ENCODE results near the gene CDC34.
A peak's percentile ranks its signal among the peaks of the same experiment; 100 is the strongest.

The CDC34 gene

DNA sequence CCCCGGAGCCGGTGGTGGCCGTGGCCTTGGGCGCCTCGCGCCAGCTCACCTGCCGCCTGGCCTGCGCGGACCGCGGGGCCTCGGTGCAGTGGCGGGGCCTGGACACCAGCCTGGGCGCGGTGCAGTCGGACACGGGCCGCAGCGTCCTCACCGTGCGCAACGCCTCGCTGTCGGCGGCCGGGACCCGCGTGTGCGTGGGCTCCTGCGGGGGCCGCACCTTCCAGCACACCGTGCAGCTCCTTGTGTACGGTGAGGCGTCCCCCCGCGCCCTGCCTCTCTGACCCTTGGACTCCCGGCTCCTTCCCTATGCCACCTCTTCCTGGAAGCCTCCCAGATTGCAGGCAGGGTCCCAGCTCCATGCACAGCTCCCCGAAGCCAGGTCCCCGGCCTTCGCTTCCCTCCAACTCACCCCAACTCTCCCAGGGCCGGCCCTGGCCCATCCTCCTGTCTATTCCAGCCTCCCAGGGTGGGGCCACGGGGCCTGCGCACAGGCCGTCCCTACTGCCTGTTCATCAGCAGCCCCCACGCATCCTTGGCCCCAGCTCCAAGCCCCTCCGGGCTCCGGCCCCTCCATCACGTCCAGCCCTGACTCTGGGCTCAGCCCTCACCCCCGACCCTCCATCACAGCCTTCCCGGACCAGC is 33.6 kb upstream of the CDC34 start:
- DNase-seq = no peak

DNA sequence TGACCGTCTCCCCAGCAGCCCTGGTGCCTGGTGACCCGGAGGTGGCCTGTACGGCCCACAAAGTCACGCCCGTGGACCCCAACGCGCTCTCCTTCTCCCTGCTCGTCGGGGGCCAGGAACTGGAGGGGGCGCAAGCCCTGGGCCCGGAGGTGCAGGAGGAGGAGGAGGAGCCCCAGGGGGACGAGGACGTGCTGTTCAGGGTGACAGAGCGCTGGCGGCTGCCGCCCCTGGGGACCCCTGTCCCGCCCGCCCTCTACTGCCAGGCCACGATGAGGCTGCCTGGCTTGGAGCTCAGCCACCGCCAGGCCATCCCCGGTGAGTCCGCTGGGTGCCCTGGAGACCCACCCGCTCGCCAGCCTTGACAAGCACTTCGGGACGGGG is 33.1 kb upstream of the CDC34 start:
- no peak for DNase-seq

DNA sequence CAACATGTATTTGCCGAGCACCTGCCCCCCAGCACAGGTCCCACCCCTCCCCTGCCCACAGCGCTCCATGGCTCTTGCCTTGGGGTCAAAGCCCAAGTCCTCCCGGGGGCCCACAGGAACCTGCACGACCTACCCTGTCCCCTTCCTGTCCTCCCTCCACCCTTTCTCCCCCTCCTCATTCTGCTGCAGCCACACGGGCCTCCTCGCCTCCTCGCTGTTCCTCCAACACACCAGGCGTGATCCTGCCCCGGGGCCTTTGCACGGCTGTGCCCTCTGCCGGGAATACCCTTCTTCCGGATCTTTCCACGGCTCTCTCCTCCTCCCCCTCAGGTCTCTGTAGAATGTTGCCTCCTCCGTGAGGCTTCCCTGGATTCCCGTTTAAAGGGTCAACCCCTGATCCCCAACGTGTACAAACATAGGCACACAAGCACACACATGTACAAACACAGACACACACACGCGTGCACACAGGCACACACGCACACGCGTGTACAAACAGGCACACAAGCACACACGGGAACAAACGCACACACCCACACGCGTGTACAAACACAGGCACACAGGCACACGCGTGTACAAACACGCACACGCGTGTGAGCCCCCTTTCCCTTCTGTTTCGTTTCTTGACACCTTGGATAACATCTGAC is 32.5 kb upstream of the CDC34 start:
- DNase-seq = no peak

DNA sequence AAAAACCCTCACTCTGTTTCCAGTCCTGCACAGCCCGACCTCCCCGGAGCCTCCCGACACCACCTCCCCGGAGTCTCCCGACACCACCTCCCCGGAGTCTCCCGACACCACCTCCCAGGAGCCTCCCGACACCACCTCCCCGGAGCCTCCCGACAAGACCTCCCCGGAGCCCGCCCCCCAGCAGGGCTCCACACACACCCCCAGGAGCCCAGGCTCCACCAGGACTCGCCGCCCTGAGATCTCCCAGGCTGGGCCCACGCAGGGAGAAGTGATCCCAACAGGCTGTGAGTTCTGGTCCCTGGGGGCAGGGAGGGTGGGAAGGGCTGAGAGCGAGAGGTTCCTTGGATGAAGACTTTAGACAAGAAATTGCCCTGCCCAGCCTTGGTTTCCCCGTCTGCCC is 29.9 kb upstream of the CDC34 start:
- DNase-seq = no peak

DNA sequence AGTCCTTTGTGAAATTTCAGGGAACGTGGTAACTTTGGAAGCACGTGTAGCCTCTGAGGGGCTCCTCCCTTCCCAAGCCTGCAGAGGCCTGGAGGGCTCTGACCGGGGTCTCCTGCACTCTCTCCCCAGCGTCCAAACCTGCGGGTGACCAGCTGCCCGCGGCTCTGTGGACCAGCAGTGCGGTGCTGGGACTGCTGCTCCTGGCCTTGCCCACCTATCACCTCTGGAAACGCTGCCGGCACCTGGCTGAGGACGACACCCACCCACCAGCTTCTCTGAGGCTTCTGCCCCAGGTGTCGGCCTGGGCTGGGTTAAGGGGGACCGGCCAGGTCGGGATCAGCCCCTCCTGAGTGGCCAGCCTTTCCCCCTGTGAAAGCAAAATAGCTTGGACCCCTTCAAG is 26.9 kb upstream of the CDC34 start:
- DNase-seq = no peak

DNA sequence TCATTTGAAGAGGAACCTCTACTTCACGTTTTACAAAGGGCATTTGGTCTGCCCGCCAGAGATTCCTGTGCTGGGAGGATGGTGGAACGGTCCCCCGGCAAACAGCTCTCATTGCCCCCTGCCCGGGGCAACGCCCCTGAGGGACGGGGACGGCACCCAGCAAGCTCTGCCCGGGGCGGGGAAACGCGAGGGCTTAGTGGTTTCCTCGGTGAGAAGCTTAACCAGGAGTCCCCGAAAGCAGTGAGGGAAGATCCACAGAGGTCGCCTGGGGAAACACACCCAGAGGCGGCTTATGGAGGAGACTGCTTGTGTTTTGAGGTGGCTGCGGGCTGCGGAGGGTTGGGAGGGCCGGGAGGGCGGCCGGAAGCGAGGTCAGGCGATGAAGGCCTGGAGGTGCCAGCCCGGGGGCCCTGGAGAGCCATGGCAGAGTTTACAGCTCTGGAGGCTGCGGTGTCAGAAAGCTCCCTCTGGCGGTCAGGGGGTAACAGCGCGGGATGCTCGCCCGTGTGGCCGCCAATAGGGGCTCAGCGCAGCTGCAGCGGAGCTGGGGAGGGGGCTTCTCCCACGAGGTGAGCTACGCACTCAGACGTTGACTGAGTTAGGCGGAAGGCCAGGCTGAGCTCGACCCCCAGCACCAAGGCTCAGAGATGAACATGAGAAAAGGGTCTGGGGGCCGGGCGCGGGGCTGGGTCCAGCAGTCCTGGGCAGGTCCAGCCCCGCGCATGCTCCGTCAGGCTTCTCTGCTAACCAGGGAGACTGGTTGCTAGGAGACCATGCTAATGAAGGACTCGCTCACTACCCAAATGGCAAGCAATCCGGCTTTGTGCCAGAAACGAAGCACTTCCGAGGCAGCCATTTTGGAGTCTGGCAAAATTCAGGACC is 24.9 kb upstream of the CDC34 start:
- peak; percentile 90 to 100 (median 99) for DNase-seq

DNA sequence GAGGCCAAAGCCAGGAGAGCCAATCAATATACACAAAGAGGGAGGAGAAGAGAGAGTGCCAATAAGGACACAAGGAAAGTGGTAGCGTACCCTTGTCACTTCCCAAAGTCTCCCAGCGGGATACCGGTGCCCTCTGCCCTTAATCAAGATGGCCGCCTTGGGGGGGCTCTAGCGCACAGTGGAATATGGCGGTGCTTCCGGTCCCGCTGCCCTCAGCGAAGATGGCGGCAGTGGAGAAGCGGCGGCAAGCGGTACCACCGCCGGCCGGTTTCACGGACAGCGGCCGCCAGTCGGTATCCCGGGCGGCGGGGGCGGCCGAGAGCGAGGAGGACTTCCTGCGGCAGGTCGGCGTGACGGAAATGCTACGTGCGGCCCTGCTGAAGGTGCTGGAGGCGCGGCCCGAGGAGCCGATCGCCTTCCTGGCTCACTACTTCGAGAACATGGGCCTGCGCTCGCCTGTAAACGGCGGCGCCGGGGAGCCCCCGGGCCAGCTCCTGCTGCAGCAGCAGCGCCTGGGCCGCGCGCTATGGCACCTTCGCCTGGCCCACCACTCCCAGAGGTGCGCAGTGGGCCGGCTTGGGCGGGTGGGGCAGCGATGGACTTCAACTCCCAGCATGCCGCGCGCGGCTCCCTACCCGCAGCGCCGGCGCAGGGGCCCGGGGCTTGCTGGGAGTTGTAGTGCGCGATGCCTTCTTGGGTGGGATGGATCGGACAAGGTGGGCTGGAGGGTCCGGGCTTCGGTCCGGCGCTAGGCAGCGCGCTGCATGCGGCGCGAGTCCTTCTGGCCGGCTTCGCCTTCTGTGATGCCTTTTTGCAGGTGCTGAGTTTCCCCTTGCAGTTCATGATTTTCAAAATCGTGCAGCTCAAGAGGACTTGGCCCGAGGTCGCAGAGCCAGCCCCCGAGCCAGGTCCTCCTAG is 24.0 kb upstream of the CDC34 start, which contains the start of gene TPGS1:
TPGS1 (plus strand) TSS at position 212 of the 918 bp plus-strand sequence; CDS start at position 222, 10 bp downstream.
- DNase-seq = peak; percentile 75 to 98 (median 94)

DNA sequence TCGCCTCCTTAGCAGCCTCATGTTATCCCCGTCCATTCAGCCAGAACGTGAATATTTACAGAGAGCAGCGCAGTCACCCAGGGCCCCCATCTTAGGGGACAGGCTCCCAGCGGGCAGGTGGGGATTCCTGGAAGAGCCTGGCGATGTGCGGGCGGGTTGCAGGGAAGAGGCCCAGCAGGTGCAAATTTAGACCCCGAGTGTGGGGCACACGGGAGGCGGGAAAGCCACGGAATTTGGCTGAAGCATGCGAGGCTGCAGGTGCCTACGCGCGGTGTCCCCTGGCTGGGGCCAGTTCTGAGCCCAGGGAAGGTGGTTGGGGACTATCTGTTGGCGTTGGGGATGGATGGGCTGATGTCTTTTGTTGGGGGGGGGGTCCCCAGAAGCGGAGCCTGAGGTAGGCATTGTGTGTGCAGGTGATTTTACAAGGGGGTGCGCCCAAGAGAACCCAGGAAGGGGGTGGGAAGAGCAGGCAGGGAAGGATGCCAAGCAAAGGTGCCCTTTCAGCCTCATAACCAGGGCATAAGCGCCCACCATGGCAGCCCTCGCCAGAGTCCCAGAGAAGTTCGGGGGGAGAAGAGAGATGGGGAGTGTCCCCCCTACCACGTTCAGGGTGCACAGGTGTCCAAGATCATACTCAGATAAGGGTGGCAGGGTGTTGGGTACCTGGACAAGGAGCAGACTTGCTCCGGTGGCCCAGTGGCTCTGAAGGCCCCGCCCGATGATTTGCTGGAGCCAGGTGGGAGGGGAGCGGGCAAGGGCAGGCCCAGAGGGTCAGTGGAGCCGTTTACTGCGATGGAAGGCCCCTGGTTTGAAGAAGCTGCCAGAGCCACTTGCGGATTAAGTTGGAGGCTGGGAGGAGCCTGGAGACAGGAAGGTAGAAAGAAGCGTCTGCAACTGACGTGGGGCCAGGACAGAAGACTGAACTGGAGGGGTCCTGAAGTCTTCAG is 23.1 kb upstream of the CDC34 start:
- no peak for DNase-seq

DNA sequence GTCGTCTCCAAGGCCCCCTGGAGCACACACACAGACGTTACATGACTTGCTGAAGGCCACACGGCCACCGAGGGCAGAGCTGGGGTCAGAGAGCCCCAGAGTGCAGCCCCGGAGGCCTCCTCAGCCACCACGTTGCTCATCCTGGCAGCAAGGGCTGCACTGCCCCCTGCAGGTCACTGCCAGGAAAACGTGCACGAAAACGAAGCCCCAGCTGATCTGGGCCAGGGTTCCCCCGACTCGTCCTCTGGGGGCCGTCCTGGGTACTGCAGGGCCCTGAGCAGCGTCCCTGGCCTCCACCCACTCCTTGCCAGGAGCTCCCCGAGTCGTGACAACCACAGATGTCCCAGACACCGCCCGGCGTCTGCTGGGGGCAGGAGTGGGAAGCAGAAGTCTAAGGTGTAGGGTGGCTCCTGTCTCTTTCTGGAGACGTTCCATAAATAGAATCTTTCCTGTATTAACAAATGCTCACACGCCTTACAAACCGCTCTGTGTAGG is 20.9 kb upstream of the CDC34 start:
- DNase-seq = peak; percentile 94 to 96 (median 95)

DNA sequence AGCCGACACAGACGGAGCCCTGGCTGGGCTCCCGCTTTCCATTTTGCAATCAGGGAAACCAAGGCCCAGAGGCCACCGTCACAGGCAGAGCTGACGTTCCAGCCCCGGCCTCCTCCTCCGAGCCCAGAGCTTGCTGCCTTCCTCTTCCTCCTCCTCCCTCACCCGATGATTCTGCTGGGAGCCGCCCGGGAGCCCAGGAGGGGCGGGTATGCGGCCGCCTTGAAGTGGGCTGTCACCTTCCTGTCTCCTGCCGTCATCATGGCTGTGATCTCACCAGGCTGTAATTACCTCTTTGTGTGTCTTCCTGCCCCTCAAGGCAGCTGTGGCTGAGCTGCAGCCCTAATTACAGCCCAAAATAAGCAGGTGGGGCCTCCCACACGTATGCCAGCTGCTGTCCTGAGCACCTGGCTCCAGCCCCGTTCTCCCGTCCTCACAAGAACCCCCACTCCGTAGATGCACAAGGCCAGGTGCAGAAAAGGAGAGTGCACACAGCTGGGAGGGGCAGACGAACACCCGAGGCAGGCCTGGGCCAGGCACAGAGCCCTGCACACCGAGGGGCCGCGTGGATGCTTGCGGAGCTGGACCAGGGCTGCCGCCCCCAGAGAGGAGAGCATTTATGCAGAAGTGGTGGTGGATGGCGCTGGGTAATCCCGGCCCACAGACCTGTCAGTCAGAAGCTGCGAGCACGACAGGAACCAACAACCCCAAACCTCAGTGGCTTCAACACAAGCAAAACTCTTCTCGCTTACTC is 20.3 kb upstream of the CDC34 start:
- peak; percentile 75 to 91 (median 86) for DNase-seq

DNA sequence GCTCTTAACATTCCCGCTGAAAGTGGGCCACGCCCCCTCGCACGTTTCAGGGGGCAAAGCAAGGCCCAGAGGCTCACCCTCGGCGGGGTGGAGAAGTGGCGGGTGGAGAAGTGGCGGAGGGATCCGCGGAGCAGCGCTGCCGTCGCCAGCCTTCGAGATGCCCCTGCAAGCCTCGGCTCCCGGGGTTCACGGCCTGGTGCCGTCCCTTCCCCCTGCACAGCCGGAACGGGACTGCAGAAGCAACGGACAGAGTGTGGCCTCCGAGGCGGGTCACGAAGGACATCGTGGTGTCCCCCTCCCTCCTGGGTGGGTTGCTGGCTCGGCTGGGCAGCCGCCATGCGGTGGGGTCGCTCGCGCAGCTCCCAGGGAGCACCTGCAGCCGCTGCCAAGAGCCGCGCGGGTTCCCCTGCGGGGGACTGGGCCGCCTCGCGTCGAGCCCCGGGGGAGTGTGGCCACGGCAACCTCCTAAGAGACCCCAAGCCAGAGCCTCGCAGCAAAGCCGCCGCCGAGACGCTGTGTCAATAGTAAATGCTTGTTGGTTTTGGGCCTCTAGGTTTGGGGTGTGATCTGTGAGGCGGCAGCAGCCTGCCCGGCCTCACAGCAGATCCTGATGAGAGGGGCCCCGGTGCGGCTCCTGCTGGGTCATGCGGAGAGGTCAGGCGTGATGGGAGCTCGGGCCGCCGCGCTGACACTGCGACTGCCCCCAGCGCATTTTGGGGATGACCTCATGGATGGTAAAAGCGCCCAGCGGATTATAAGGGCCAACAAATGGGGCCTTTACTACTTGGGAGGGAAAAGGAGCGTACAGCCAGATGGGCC is 18.8 kb upstream of the CDC34 start:
- no peak for DNase-seq

DNA sequence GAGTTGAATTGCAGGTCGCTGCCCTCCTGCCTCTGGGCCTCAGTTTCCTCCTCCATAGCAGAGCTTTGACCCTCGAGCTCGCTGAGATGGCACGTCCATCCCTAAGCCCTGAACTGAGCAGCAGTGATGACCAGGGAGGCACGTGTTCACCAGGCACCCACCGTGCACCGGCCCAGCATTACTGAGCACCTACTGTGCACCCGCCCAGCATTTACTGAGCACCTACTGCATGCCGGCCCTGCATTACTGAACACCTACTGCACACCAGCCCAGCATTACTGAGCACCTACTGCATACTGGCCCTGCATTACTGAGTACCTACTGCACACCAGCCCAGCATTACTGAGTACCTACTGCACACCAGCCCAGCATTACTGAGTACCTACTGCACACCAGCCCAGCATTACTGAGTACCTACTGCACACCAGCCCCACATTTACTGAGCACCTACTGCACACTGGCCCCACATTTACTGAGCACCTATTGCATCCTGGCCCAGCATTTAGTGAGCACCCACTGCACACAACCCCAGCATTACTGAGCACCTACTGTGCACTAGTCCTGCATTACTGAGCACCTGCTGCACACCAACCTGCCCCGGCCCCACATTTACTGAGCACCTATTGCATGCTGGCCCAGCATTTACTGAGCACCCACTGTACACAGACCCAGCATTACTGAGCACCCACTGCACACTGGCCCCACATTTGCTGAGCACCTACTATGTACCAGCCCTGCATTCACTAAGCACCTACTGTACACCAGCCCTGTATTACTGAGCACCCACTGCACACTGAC is 18.0 kb upstream of the CDC34 start:
- no peak for DNase-seq

DNA sequence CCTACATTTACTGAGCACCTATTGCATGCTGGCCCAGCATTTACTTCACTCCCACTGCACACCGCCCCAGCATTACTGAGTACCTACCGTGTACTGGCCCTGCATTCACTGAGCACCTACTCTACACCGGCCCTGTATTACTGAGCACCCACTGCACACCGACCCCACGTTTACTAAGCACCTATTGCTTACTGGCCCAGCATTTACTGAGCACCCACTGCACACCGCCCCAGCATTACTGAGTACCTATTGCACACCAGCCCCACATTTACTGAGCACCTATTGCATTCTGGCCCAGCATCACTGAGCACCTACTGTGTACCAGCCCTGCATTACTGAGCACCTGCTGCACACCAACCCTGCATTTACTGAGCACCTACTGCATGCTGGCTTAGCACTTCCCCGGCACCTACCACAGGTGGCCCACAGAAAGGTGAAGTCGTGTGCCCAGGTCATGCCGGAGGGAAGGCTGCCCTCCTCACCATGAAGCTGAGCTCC is 17.3 kb upstream of the CDC34 start:
- DNase-seq = no peak

DNA sequence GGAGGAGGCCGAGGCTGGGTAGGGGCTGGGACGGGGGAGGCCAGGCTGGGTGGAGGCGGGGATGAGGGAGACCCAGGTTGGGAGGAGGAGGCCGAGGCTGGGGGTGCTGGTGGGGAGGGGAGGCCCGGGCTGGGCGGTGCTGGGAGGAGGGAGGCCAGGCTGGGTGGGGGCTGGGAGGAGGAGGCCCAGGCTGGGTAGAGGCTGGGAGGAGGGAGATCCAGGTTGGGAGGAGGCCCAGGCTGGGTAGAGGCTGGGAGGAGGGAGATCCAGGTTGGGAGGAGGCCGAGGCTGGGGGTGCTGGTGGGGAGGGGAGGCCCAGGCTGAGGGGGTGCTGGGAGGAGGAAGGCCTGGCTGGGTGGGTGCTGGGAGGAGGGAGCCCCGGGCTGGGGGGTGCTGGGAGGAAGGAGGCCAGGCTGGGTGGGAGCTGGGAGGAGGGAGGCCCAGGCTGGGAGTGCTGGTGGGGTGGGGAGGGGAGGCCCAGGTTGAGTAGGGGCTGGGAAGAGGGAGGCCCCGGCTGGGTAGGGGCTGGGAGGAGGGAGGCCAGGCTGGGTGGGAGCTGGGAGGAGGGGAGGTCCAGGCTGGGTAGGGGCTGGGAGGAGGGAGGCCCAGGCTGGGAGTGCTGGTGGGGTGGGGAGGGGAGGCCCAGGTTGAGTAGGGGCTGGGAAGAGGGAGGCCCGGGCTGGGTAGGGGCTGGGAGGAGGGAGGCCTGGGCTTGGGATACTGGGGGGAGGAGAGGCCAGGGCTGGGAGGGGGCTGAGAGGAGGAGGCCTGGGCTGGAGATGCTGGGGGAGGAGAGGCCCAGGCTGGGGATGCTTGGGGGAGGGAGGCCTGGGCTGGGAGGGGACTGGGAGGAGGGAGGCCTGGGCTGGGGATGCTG is 13.6 kb upstream of the CDC34 start:
- DNase-seq = no peak

DNA sequence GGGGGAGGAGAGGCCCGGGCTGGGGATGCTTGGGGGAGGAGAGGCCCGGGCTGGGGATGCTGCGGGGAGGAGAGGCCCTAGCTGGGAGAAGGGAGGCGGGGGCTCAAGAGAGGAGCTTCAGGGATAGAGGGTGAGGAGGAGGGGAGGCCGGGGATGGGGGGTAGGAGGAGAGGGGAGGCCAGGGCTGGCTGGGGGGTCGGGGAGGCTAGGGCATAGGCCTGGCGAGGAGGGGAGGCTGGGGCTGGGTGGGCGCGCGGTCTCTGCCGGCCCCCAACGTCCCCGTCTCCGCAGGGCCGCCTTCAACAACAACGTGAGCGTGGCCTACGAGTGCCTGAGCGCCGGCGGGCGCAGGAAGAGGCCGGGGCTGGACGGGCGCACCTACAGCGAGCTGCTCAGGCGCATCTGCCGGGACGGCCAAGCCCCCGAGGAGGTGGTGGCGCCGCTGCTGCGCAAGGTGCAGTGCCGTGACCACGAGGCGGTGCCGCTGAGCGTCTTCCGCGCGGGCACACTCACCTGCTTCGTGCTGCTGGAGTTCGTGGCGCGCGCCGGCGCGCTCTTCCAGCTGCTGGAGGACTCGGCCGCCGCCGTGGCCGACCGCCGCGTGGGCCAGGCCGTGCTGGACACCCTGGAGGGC is 12.8 kb upstream of the CDC34 start:
- DNase-seq = no peak

DNA sequence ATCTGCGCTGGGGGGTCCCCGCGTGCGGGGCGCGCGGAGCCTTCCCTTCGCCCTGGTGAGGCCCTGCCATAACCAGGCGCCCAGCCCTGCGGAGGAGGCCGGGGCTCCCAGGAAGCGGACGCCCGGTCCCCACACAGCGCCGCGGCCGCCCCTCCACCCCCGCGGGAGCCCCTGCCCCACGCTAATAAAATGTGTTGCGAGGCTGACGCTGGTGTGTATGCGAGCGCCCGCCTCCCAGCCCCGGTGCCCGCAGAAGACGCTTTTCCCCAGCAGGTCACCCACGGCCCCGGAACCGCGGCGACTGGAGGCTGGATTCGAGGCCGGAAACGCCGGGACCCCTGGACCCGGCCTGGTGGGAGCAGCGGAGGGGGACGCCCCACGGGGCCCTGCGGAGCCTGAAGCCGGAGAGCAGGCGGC is 12.1 kb upstream of the CDC34 start:
- DNase-seq = no peak

DNA sequence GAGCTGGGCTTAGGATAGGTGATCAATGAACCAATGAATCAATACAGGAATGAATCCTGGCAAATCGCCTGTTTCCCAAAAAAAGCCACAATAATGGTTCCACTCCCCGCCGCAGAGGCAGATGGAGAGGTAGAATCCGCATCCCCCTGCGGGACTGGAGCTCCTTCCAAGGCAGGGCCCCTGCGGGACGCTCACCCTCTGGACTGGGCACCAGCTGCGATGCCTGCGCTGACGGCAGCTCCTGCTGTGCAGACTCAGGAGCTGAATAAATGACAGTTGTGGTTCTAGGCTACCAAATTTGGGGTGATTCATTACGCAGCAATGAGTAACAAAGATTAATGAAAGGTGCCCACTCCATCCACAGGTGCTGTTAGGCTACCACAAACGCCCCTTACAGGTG is 8.8 kb upstream of the CDC34 start:
- no peak for DNase-seq
